Globus pallidus (tissue), 1 donor: ENCODE data around the gene UGT2B7.
"Not testable (repeated sequence)": the region's sequence is repeated elsewhere in the genome, so short reads cannot be mapped to it uniquely, and the experiment has no call there.

Source experiments
- DNase-seq: peaks from one replicate; pipeline ENCODE4 v3.0.0-alpha.2; 2015; ENCODE audit warnings: low spot score

UGT2B7 gene

GRCh38 chr4:69096111-69096656, at the start of gene UGT2B7:
Gene UGT2B7 (plus strand): TSS chr4:69096474. CDS start chr4:69096521, 47 bp downstream.
- no peak for DNase-seq

GRCh38 chr4:69049860-69050259, 46.4 kb upstream of the UGT2B7 start:
- no peak for DNase-seq

- not testable (repeated sequence) for DNase-seq
Measured at GRCh38 chr4:69050853-69051575, 45.3 kb upstream of the UGT2B7 start.

GRCh38 chr4:69051576-69051943, 44.7 kb upstream of the UGT2B7 start:
- DNase-seq, result no peak

- not testable (repeated sequence) for DNase-seq
Measured at GRCh38 chr4:69053309-69053885, 42.9 kb upstream of the UGT2B7 start.

- DNase-seq, result not testable (repeated sequence)
Measured at GRCh38 chr4:69054033-69054432, 42.2 kb upstream of the UGT2B7 start.

GRCh38 chr4:69054578-69055200, 41.6 kb upstream of the UGT2B7 start:
- DNase-seq, result no peak

- DNase-seq, result no peak
Measured at GRCh38 chr4:69056150-69056549, 40.1 kb upstream of the UGT2B7 start.

- no peak for DNase-seq
Measured at GRCh38 chr4:69056921-69057550, 39.2 kb upstream of the UGT2B7 start.

GRCh38 chr4:69057620-69058409, 38.5 kb upstream of the UGT2B7 start:
- peak; percentile 15 for DNase-seq

- no peak for DNase-seq
Measured at GRCh38 chr4:69058410-69059059, 37.7 kb upstream of the UGT2B7 start.

- no peak for DNase-seq
Measured at GRCh38 chr4:69060651-69061308, 35.5 kb upstream of the UGT2B7 start.

- no peak for DNase-seq
Measured at GRCh38 chr4:69064391-69064790, 31.9 kb upstream of the UGT2B7 start.

- DNase-seq, result no peak
Measured at GRCh38 chr4:69066945-69067344, 29.3 kb upstream of the UGT2B7 start.

GRCh38 chr4:69069085-69069484, 27.2 kb upstream of the UGT2B7 start:
- DNase-seq, result no peak

GRCh38 chr4:69070590-69070989, 25.7 kb upstream of the UGT2B7 start:
- no peak for DNase-seq

- DNase-seq, result no peak
Measured at GRCh38 chr4:69071286-69071685, 25.0 kb upstream of the UGT2B7 start.

GRCh38 chr4:69073375-69073774, 22.9 kb upstream of the UGT2B7 start:
- DNase-seq, result no peak

GRCh38 chr4:69075061-69075792, 21.0 kb upstream of the UGT2B7 start:
- no peak for DNase-seq

GRCh38 chr4:69078852-69079251, 17.4 kb upstream of the UGT2B7 start:
- no peak for DNase-seq
